Activated T-helper 1 cell treated with anti-CD3 and anti-CD28 coated beads, Interleukin-12 subunit alpha, Interleukin-12 subunit beta, Interleukin-2, Interleukin-4 antibody, amounts not matched to agents 30 ng/mL and 10 ng/mL and 1 ng/mL, durations not matched to agents 14 hours and 24 hours and 36 hours (primary cell): Measurements from ENCODE around the gene SPAST. TPM values are rescaled to one million over a fixed set of nuclear protein-coding genes. Genes with fewer than 3 reads are reported as not detected.
"Not testable (repeated sequence)": the region's sequence is repeated elsewhere in the genome, so short reads cannot be mapped to it uniquely, and the experiment has no call there.

Experiments
- DNase-seq: peaks from one replicate; pipeline ENCODE4 v3.0.0; 2021; ENCODE audit warnings: low spot score
- H3K27ac Mint-ChIP-seq: one replicate; pipeline ENCODE4 v1.8.0; 2021; ENCODE audit warnings: mild to moderate bottlenecking, mixed read lengths
- H3K27me3 Mint-ChIP-seq: one replicate; pipeline ENCODE4 v1.8.0; 2022; ENCODE audit warnings: mild to moderate bottlenecking, moderate library complexity, mixed read lengths; ENCODE audit not compliant: insufficient read depth
- H3K36me3 Mint-ChIP-seq: one replicate; pipeline ENCODE4 v1.8.0; 2021; ENCODE audit warnings: low read depth, mixed read lengths
- H3K4me1 Mint-ChIP-seq: one replicate; pipeline ENCODE4 v1.8.0; 2021; ENCODE audit warnings: low read depth, mixed read lengths
- H3K4me3 Mint-ChIP-seq: one replicate; pipeline ENCODE4 v1.8.0; 2021; ENCODE audit warnings: mild to moderate bottlenecking, moderate library complexity, mixed read lengths
- H3K9me3 Mint-ChIP-seq: one replicate; pipeline ENCODE4 v1.8.0; 2021; ENCODE audit warnings: mixed read lengths
- intact Hi-C: fragments of 100-400 bp; cut with micrococcal nuclease; formaldehyde crosslinking; loops from one replicate; pipeline ENCODE4 v1.15.1; 2024
- total RNA-seq: library from RNA; stranded (reverse); gene quantifications from 2 replicates; pipeline ENCODE4 v1.2.3, GENCODE V29; 2022

The SPAST gene
- total RNA-seq, 1 donor from 2014 or later = 18.9 TPM

GRCh38 chr2:32136097-32136496 is 72.7 kb downstream of the SPAST start:
- Mint-ChIP-seq H3K4me1 (no peaks in the 10 kb centered on the region), H3K27ac (no peak overlapping the region), H3K9me3 (no peaks in the 10 kb centered on the region), H3K4me3 (no peak overlapping the region), H3K36me3 (peaks cover 15% of the 10 kb centered on the region), H3K27me3 (no peaks in the 10 kb centered on the region)
- DNase-seq = no peak
- intact Hi-C loops = loop anchor here (10.0 kb wide), 1 partner anchor 121 kb away; the partner anchor contains the start of gene MEMO1

- H3K27ac Mint-ChIP-seq, H3K4me1 Mint-ChIP-seq, H3K36me3 Mint-ChIP-seq, intact Hi-C loops, DNase-seq, H3K4me3 Mint-ChIP-seq, H3K27me3 Mint-ChIP-seq, H3K9me3 Mint-ChIP-seq: not testable (repeated sequence)
Measured at GRCh38 chr2:32151544-32151943, 88.2 kb downstream of the SPAST start.

GRCh38 chr2:32159678-32160077 is 96.3 kb downstream of the SPAST start:
- Mint-ChIP-seq H3K4me1 (peaks cover 4% of the 10 kb centered on the region), H3K36me3 (peaks cover 5% of the 10 kb centered on the region), H3K27me3 (peaks cover 2% of the 10 kb centered on the region), H3K27ac (peak overlapping the region; percentile 42), H3K9me3 (no peaks in the 10 kb centered on the region), H3K4me3 (no peak overlapping the region)
- intact Hi-C loops = no loop called here
- no peak for DNase-seq

- DNase-seq = no peak
- intact Hi-C loops = no loop called here
- no peak overlapping the region for H3K4me3 Mint-ChIP-seq
- H3K9me3 Mint-ChIP-seq = no peaks in the 10 kb centered on the region
- H3K4me1 Mint-ChIP-seq = peaks cover 8% of the 10 kb centered on the region
- peaks cover 2% of the 10 kb centered on the region for H3K27me3 Mint-ChIP-seq
- H3K36me3 Mint-ChIP-seq = peaks cover 4% of the 10 kb centered on the region
- no peak overlapping the region for H3K27ac Mint-ChIP-seq
Measured at GRCh38 chr2:32161296-32161695, 97.9 kb downstream of the SPAST start.

GRCh38 chr2:32164254-32164653 is 100.9 kb downstream of the SPAST start:
- intact Hi-C loops, H3K9me3 Mint-ChIP-seq, DNase-seq, H3K27me3 Mint-ChIP-seq: not testable (repeated sequence)
- peaks cover 12% of the 10 kb centered on the region for H3K36me3 Mint-ChIP-seq
- H3K27ac Mint-ChIP-seq = peak overlapping the region; percentile 52
- H3K4me1 Mint-ChIP-seq = peaks cover 29% of the 10 kb centered on the region
- peak overlapping the region; percentile 99 for H3K4me3 Mint-ChIP-seq

GRCh38 chr2:32165027-32165347 is 101.6 kb downstream of the SPAST start:
- not testable (repeated sequence) for H3K27me3 Mint-ChIP-seq, DNase-seq, H3K9me3 Mint-ChIP-seq
- intact Hi-C loops = loop anchor here (1.0 to 5.0 kb wide), 8 partner anchors 102 to 1453 kb away; partner anchors contain the start of genes BIRC6, FAM98A, MEMO1 and SPAST
- Mint-ChIP-seq H3K4me1 (peaks cover 29% of the 10 kb centered on the region), H3K27ac (peak overlapping the region; percentile 91), H3K36me3 (peaks cover 12% of the 10 kb centered on the region), H3K4me3 (peak overlapping the region; percentile 99)

- H3K36me3 Mint-ChIP-seq = peaks cover 14% of the 10 kb centered on the region
- H3K4me1 Mint-ChIP-seq = peaks cover 34% of the 10 kb centered on the region
- peak overlapping the region; percentile 99 for H3K4me3 Mint-ChIP-seq
- H3K27me3 Mint-ChIP-seq = no peaks in the 10 kb centered on the region
- no peak for DNase-seq
- H3K9me3 Mint-ChIP-seq = no peaks in the 10 kb centered on the region
- intact Hi-C loops = loop anchor here (1.0 to 5.0 kb wide), 3 partner anchors 214 to 1454 kb away; partner anchors contain the start of gene TTC27
- peak overlapping the region; percentile 91 for H3K27ac Mint-ChIP-seq
Measured at GRCh38 chr2:32166115-32166574, 102.8 kb downstream of the SPAST start.

GRCh38 chr2:32168513-32168912 is 105.2 kb downstream of the SPAST start:
- no peaks in the 10 kb centered on the region for H3K9me3 Mint-ChIP-seq
- no peak for DNase-seq
- peaks cover 27% of the 10 kb centered on the region for H3K36me3 Mint-ChIP-seq
- intact Hi-C loops = loop anchor here (5.0 kb wide), 2 partner anchors 216 to 1456 kb away; no protein-coding TSS in a partner anchor
- H3K4me3 Mint-ChIP-seq = no peak overlapping the region
- peaks cover 44% of the 10 kb centered on the region for H3K4me1 Mint-ChIP-seq
- H3K27me3 Mint-ChIP-seq = no peaks in the 10 kb centered on the region
- H3K27ac Mint-ChIP-seq = no peak overlapping the region

- H3K4me1 Mint-ChIP-seq = peaks cover 25% of the 10 kb centered on the region
- H3K27me3 Mint-ChIP-seq = no peaks in the 10 kb centered on the region
- no peak overlapping the region for H3K4me3 Mint-ChIP-seq
- intact Hi-C loops = no loop called here
- H3K27ac Mint-ChIP-seq = peak overlapping the region; percentile 5
- H3K36me3 Mint-ChIP-seq = peaks cover 35% of the 10 kb centered on the region
- no peak for DNase-seq
- no peaks in the 10 kb centered on the region for H3K9me3 Mint-ChIP-seq
Measured at GRCh38 chr2:32172870-32173269, 109.5 kb downstream of the SPAST start.

GRCh38 chr2:32182667-32183066 is 119.3 kb downstream of the SPAST start:
- Mint-ChIP-seq H3K27ac (no peak overlapping the region), H3K4me3 (no peak overlapping the region), H3K27me3 (no peaks in the 10 kb centered on the region), H3K9me3 (no peaks in the 10 kb centered on the region), H3K4me1 (no peaks in the 10 kb centered on the region), H3K36me3 (peaks cover 13% of the 10 kb centered on the region)
- intact Hi-C loops = no loop called here
- DNase-seq = no peak

- Mint-ChIP-seq H3K27me3 (no peaks in the 10 kb centered on the region), H3K36me3 (peaks cover 21% of the 10 kb centered on the region), H3K4me3 (no peak overlapping the region), H3K4me1 (peaks cover 18% of the 10 kb centered on the region), H3K9me3 (no peaks in the 10 kb centered on the region), H3K27ac (no peak overlapping the region)
- intact Hi-C loops = no loop called here
- DNase-seq = no peak
Measured at GRCh38 chr2:32189011-32189410, 125.7 kb downstream of the SPAST start.

GRCh38 chr2:32192418-32192817 is 129.1 kb downstream of the SPAST start:
- Mint-ChIP-seq H3K27ac (peak overlapping the region; percentile 18), H3K27me3 (no peaks in the 10 kb centered on the region), H3K9me3 (no peaks in the 10 kb centered on the region), H3K36me3 (peaks cover 15% of the 10 kb centered on the region), H3K4me1 (peaks cover 18% of the 10 kb centered on the region), H3K4me3 (no peak overlapping the region)
- intact Hi-C loops = no loop called here
- no peak for DNase-seq

GRCh38 chr2:32200814-32201213 is 137.5 kb downstream of the SPAST start:
- Mint-ChIP-seq H3K27ac (no peak overlapping the region), H3K36me3 (peaks cover 29% of the 10 kb centered on the region), H3K27me3 (no peaks in the 10 kb centered on the region), H3K9me3 (no peaks in the 10 kb centered on the region), H3K4me3 (no peak overlapping the region), H3K4me1 (peaks cover 12% of the 10 kb centered on the region)
- intact Hi-C loops = no loop called here
- no peak for DNase-seq

- intact Hi-C loops, H3K4me1 Mint-ChIP-seq, H3K4me3 Mint-ChIP-seq, H3K27me3 Mint-ChIP-seq, H3K9me3 Mint-ChIP-seq, DNase-seq: not testable (repeated sequence)
- H3K27ac Mint-ChIP-seq = peak overlapping the region; percentile 50
- H3K36me3 Mint-ChIP-seq = peaks cover 25% of the 10 kb centered on the region
Measured at GRCh38 chr2:32203428-32203827, 140.1 kb downstream of the SPAST start.
